Spinal cord (tissue), 10 donors: ENCODE measurements around the gene PCGF3. TPM values are rescaled to one million over a fixed set of nuclear protein-coding genes. Genes with fewer than 3 reads are reported as not detected.

ENCODE experiments used
- DNase-seq, 6 donors: peaks; one replicate each; pipeline versions ENCODE4 v3.0.0 to v3.0.0-alpha.2; 2013 to 2015; ENCODE audit warnings: low spot score in 6 of 6, low read depth in 4 of 6
- H3K27ac ChIP-seq: one replicate; pipeline ENCODE4 v1.5.1; 2013; ENCODE audit warnings: low read depth, low read length, control low read depth
- H3K27me3 ChIP-seq: one replicate; pipeline ENCODE4 v1.6.1; 2013; ENCODE audit warnings: low read length; ENCODE audit not compliant: control insufficient read depth, insufficient read depth
- H3K36me3 ChIP-seq: one replicate; pipeline ENCODE4 v1.6.1; 2013; ENCODE audit warnings: low read length; ENCODE audit not compliant: control insufficient read depth, insufficient read depth
- H3K4me1 ChIP-seq: one replicate; pipeline ENCODE4 v1.6.1; 2013; ENCODE audit warnings: low read length; ENCODE audit not compliant: control insufficient read depth, insufficient read depth
- H3K4me3 ChIP-seq: one replicate; pipeline ENCODE4 v1.5.1; 2013; ENCODE audit warnings: low read depth, low read length, control low read depth
- H3K9me3 ChIP-seq: one replicate; pipeline ENCODE4 v1.6.1; 2013; ENCODE audit warnings: low read length; ENCODE audit not compliant: control insufficient read depth, insufficient read depth
- WGBS: methylation state at CpG from one replicate; pipeline ENCODE4 v1.1.5; 2013; ENCODE audit warnings: missing lambda C conversion rate; ENCODE audit not compliant: insufficient coverage; 5-methylcytosine and 5-hydroxymethylcytosine counted together
- polyA plus RNA-seq, 2 donors: library from polyadenylated mRNA; unstranded; fragments of 120-200 nt; gene quantifications; one replicate each; pipeline ENCODE4 v1.2.1, GENCODE V29; 2013; ENCODE audit not compliant: insufficient read length in 2 of 2
- total RNA-seq, 2 donors: library from RNA; depleted of rRNA in 1 of 2; stranded (reverse); fragments of 120-200 nt in 1 of 2; fragments of >200 nt in 1 of 2; gene quantifications; one replicate each; pipeline versions ENCODE4 v1.2.3 to v1.2.4, GENCODE V29; 2013 to 2014
- donor health status: healthy.

Gene PCGF3
- total and polyA plus RNA-seq, 4 donors = 40.4 to 80.2 (median 61.8) TPM

GRCh38 chr4:661231-661630 is 44.4 kb upstream of the PCGF3 start:
- WGBS = 93% methylated on average over 3 of the region's 3 CpGs
- peaks cover 36% of the 10 kb centered on the region for H3K4me1 ChIP-seq
- H3K27ac ChIP-seq = no peak overlapping the region
- no peak overlapping the region for H3K4me3 ChIP-seq
- DNase-seq = no peak
- H3K36me3 ChIP-seq = peaks cover 55% of the 10 kb centered on the region
- H3K9me3 ChIP-seq = no peaks in the 10 kb centered on the region
- no peaks in the 10 kb centered on the region for H3K27me3 ChIP-seq

GRCh38 chr4:661881-662761 is 43.5 kb upstream of the PCGF3 start:
- Histone ChIP-seq H3K36me3 (peaks cover 63% of the 10 kb centered on the region), H3K4me3 (no peak overlapping the region), H3K27me3 (no peaks in the 10 kb centered on the region), H3K4me1 (peaks cover 36% of the 10 kb centered on the region), H3K9me3 (no peaks in the 10 kb centered on the region), H3K27ac (no peak overlapping the region)
- no peak for DNase-seq
- 95% methylated on average over 41 of the region's 42 CpGs for WGBS

GRCh38 chr4:663046-663437 is 42.6 kb upstream of the PCGF3 start:
- Histone ChIP-seq H3K36me3 (peaks cover 58% of the 10 kb centered on the region), H3K27ac (no peak overlapping the region), H3K27me3 (no peaks in the 10 kb centered on the region), H3K4me3 (peak overlapping the region; percentile 60), H3K4me1 (peaks cover 36% of the 10 kb centered on the region), H3K9me3 (no peaks in the 10 kb centered on the region)
- 46% methylated on average over 20 of the region's 20 CpGs for WGBS
- no peak for DNase-seq

- Histone ChIP-seq H3K4me3 (peak overlapping the region; percentile 60), H3K4me1 (peaks cover 36% of the 10 kb centered on the region), H3K27ac (peak overlapping the region; percentile 33), H3K27me3 (no peaks in the 10 kb centered on the region), H3K36me3 (peaks cover 51% of the 10 kb centered on the region), H3K9me3 (no peaks in the 10 kb centered on the region)
- peak in 4 of 6 donors; percentile 36 to 89 (median 63) for DNase-seq
- 2% methylated on average over 80 of the region's 80 CpGs for WGBS
Observed at GRCh38 chr4:663438-664428, 41.9 kb upstream of the PCGF3 start.

GRCh38 chr4:664713-665231 is 40.9 kb upstream of the PCGF3 start:
- H3K27me3 ChIP-seq = no peaks in the 10 kb centered on the region
- no peak overlapping the region for H3K4me3 ChIP-seq
- no peak overlapping the region for H3K27ac ChIP-seq
- no peak for DNase-seq
- 96% methylated on average over 22 of the region's 24 CpGs for WGBS
- H3K4me1 ChIP-seq = peaks cover 36% of the 10 kb centered on the region
- no peaks in the 10 kb centered on the region for H3K9me3 ChIP-seq
- peaks cover 44% of the 10 kb centered on the region for H3K36me3 ChIP-seq

GRCh38 chr4:665381-665750 is 40.3 kb upstream of the PCGF3 start:
- peaks cover 38% of the 10 kb centered on the region for H3K36me3 ChIP-seq
- no peaks in the 10 kb centered on the region for H3K9me3 ChIP-seq
- peaks cover 36% of the 10 kb centered on the region for H3K4me1 ChIP-seq
- H3K27me3 ChIP-seq = no peaks in the 10 kb centered on the region
- no peak overlapping the region for H3K4me3 ChIP-seq
- DNase-seq = no peak
- H3K27ac ChIP-seq = no peak overlapping the region
- 94% methylated on average over 12 of the region's 12 CpGs for WGBS

GRCh38 chr4:665751-666435 is 39.7 kb upstream of the PCGF3 start:
- Histone ChIP-seq H3K4me1 (peaks cover 36% of the 10 kb centered on the region), H3K4me3 (no peak overlapping the region), H3K36me3 (peaks cover 36% of the 10 kb centered on the region), H3K27me3 (no peaks in the 10 kb centered on the region), H3K27ac (no peak overlapping the region), H3K9me3 (no peaks in the 10 kb centered on the region)
- 71% methylated on average over 22 of the region's 22 CpGs for WGBS
- no peak for DNase-seq

- no peak overlapping the region for H3K4me3 ChIP-seq
- H3K9me3 ChIP-seq = no peaks in the 10 kb centered on the region
- H3K4me1 ChIP-seq = peaks cover 36% of the 10 kb centered on the region
- H3K27me3 ChIP-seq = no peaks in the 10 kb centered on the region
- WGBS = 76% methylated on average over 21 of the region's 22 CpGs
- no peak for DNase-seq
- H3K36me3 ChIP-seq = peaks cover 37% of the 10 kb centered on the region
- no peak overlapping the region for H3K27ac ChIP-seq
Observed at GRCh38 chr4:666436-666810, 39.2 kb upstream of the PCGF3 start.
